Raji (cell line): ENCODE data around the gene PARP16.

Experiments
- POLR2A ChIP-seq: IDR thresholded peaks from 2 replicates; pipeline ENCODE4 v1.6.1; 2011; ENCODE audit warnings: low read depth, low read length, control low read depth; ENCODE audit not compliant: insufficient read depth

Gene PARP16

DNA sequence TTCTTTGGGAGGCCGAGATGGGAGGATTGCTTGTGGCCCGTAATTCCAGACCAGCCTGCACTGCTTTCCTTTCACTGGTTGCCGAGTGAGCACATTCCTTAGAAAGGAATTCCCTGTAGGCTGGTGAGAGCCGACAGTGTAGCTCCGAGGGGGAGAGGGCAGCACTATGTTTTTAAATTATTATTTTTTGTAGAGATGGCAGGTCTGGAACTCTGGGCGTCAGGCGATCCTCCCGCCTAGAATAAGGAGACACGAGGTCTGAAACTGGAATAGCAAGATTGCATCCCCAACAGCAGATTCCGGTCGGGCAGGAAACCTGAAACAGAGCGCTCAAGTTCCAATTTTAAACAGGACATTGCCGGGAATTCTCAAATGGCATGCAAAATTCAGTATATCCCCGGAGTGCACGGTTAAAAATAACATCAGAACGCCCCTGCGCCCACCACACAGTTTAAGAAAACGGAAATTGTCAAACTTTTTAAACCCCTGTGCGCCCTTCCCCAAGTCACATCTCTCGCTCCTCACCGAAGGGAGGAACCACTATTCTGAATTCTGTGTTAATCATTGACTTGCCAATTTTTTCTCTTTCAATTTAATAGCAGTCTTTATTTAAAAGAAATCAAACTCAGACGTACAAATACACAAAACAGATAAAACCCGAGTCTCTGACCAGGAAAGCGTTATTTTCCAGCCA, 17.2 kb upstream of the PARP16 start:
- no peak for TF ChIP-seq POLR2A

- no peak for TF ChIP-seq POLR2A
Measured at GRCh38 chr15:65302061-65302460, 15.4 kb upstream of the PARP16 start.

GRCh38 chr15:65300924-65301441, 14.3 kb upstream of the PARP16 start:
- no peak for TF ChIP-seq POLR2A

GRCh38 chr15:65298731-65299130, 12.0 kb upstream of the PARP16 start:
- no peak for TF ChIP-seq POLR2A

GRCh38 chr15:65292938-65293518, 6.3 kb upstream of the PARP16 start:
- no peak for TF ChIP-seq POLR2A

DNA sequence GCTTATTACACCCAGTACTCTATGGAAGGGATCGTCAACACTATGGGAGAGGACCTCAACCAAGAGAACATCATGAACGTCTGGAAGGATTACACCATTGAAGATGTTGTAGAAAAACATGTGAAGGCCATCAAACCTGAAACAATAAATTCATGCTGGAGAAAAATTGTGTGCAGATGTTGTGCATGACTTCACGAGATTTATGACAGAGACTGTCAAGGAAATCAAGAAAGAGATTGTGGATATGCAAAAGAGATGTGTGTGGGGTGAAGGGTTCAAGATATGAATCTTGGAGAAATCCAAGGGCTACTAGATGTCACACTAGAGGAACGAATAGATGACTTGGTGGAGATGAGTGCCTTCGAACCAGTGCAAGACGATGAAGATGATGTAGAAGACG, 3.5 kb upstream of the PARP16 start:
- TF ChIP-seq POLR2A = no peak

DNA sequence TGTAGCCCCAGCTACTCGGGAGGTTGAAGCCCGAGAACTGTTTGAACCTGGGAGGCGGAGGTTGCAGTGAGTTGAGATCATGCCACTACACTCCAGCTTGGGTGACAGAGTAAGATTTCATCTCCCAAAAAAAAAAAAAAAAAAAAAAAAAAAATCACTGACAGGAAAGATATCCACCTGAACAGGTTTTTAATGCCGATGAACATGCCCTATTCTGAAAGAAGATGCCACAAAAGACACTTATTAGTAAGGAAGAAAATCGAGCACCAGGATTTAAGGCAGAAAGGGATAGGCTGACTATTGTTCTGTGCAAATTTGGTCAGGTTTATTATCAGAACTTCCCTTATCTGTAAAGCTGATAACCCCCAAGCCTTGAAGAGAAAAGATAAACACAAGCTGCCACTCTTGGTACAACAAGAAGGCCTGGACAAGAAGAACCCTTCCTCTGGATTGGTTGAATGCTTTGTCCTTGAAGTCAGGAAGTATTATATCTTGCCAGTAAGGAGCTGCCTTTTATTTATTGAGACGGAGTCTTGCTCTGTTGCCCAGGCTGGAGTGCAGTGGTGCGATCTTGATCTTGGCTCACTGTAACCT, 2.7 kb upstream of the PARP16 start:
- TF ChIP-seq POLR2A = no peak

- TF ChIP-seq POLR2A = no peak
Measured at GRCh38 chr15:65287520-65287855, 805 bp upstream of the PARP16 start.

DNA sequence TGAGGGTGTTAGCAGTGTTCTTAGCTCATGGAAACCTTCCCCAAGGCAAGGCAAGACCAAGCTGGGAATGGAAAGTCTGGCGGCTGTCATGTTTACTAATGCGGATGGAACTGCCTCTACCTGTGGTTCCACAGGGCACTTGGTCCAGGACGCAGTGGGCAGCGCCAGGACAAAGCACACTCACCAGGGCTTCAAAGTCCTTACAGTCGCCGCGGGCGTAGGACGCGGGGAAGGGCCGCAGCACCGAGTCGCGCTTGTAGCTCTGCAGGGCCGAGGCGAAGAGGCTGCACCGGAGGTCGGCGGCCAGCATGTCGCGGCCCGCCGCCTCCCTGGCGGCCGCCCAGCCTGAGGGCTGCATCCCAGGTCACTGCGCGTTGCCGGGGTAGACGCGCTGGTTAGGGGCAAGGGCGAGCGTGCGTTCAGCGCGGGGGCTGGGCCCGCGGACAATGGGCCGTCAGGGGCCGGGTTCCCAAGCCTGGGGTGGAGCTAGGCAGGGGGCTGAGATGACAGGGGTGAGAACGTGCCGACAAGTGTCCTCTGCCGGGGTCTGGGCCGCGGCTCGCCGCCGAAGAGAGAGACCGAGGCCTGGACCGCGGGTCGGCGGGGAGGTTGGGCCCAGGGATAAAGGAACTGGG, 497 bp downstream of the PARP16 start:
- no peak for TF ChIP-seq POLR2A

GRCh38 chr15:65285291-65286068, 1.2 kb downstream of the PARP16 start:
- no peak for TF ChIP-seq POLR2A

DNA sequence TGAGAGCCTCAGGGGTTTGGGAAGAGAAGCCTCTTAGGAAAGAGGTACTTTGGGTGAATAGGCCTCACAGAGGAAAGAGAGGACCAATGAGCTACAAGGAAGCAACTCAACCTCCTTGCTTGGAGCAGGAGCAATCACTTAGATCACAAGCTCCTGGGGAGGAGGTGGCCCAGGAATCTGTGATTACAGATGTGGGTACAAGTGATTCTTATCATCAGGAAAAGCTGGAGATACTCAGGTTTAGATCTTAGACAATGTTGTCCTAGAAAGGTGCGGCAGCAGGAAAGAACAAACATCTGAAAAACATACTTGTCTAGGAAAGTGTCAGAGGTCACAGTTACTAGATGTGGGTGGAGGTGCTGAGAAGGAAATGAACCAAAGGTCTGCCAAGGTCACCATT, 8.2 kb downstream of the PARP16 start:
- TF ChIP-seq POLR2A = no peak

GRCh38 chr15:65277015-65277414, 9.7 kb downstream of the PARP16 start:
- TF ChIP-seq POLR2A = no peak

- TF ChIP-seq POLR2A = no peak
Measured at GRCh38 chr15:65275728-65276126, 11.0 kb downstream of the PARP16 start.

DNA sequence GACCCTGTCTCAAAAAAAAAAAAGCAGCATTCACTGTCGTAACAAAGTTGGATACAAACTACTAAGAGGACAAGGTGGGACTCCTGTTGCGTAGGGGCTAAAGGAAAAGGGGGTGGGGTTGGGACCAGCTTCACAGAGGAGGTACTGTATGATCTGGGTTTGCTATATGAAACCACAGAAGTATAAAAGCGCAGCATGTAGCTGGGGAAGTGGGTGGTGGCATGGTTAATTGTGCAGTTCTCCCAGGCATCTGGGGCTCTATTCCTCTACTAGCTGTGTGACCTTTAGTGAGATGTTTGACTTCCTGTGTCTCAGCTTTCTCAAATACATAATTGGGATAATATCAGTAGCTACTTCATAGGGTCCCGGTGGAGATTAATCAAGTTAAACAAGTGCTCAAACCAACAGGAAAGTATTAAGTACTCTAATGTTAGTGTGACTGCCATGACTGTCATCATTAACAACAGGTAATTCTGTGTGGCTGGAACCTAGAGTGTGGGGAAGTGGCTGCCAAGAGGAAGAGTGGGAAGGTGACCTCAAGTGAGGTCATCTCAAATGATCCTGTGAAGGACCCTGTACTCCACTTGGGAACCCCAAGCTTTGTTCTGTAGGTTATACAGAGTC, 11.5 kb downstream of the PARP16 start:
- no peak for TF ChIP-seq POLR2A

DNA sequence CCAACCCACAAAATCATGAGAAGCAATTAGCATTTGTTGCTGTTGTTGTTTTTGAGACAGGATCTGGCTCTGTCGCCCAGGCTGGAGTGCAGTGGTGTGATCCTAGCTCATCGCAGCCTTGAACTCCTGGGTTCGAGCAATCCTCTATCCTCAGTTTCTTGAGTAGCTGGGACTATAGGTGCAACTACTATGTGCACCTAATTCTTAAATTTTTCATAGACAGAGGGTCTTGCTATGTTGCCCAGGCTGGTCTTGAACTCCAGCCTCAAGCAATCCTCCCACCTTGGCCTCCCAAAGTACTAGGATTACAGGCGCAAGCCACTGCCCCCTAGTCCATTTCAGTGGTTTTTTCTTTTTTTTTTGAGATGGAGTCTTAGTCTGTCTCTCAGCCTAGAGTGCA, 18.3 kb downstream of the PARP16 start:
- TF ChIP-seq POLR2A = no peak
